SK-N-MC (cell line): ENCODE data around the gene MTCH1.

Experiments used
- DNase-seq: peaks from one replicate; pipeline ENCODE4 v3.0.0-alpha.2; 2011; ENCODE audit warnings: low read depth, low spot score
- H3K27ac ChIP-seq: fragments of 200-600 bp; sonication (generic); 2 replicates; pipeline ENCODE4 v1.5.1; 2016; ENCODE audit warnings: mixed run types
- H3K36me3 ChIP-seq: fragments of 200-600 bp; sonication (generic); 2 replicates; pipeline ENCODE4 v1.6.1; 2017; ENCODE audit warnings: antibody characterized with exemption, low read length, mixed read lengths; ENCODE audit not compliant: insufficient read depth
- H3K4me3 ChIP-seq: fragments of 200-600 bp; sonication (generic); 2 replicates; pipeline ENCODE4 v1.5.1; 2016
- H3K9ac ChIP-seq: fragments of 200-600 bp; sonication (generic); 2 replicates; pipeline ENCODE4 v1.8.0; 2017; ENCODE audit warnings: mixed run types, mixed read lengths; ENCODE audit not compliant: insufficient read length
- H3K9me3 ChIP-seq: fragments of 200-600 bp; sonication (generic); 2 replicates; pipeline ENCODE4 v1.6.1; 2017; ENCODE audit warnings: low read depth, mild to moderate bottlenecking, antibody characterized with exemption, low read length, moderate library complexity, mixed read lengths
- EZH2 ChIP-seq: fragments of 200-600 bp; sonication (generic); IDR thresholded peaks from one replicate; pipeline ENCODE4 v1.6.1; 2017; ENCODE audit warnings: antibody characterized with exemption
- FOXP2 ChIP-seq: optimal IDR thresholded peaks from 2 replicates; pipeline ENCODE3; 2011; ENCODE audit warnings: mild to moderate bottlenecking, moderate library complexity; ENCODE audit not compliant: insufficient read depth; ENCODE audit errors: extremely low read length, control extremely low read depth
- POLR2AphosphoS5 ChIP-seq: IDR thresholded peaks from 2 replicates; pipeline ENCODE4 v1.6.1; 2012; ENCODE audit warnings: mild to moderate bottlenecking, low read depth, low read length, borderline replicate concordance

Gene MTCH1

DNA sequence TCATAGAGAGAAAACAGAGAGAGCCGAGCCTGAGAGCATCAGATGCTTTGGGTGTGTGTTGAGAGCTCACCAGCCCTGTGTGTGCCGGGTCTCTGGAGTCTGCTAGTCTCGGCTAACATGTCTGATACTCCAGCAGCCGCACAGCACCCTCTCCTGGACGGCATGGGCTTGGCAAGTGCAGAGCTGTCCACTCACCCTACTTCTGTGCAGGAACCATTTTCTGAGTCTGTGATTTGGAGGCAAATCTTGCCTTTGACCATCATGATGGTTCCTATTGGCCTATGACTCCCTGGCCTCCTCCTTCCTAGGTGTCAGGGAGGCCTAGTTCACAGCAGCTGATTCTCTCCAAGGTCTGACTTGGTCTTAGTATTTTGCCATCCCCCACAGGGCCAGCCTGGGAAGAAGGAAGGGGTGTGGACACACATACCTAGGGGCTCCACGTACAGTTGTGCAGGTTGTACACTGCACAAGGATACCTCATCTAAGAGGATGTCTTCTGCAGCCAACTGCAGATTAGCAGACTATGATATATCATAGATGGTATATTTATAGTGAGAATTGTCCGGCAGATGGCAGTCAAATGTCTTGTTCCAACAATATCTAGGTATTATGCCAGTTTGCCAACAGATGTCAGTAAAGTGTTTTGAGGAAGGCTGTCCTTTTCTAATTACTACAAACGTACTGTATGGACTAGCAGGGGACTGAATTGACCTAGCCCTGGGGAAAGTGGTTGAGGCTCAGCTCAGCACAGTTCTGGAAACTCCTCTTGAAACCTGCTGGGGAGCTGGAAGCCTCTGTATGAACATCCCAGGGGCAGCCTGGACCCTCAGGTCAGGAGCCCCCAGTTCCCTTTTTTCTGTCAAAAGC lies 32.4 kb upstream of the MTCH1 start:
- H3K9ac ChIP-seq: no peak overlapping the region
- TF ChIP-seq POLR2AphosphoS5: no peak
- no peak for TF ChIP-seq EZH2
- no peak for TF ChIP-seq FOXP2

DNA sequence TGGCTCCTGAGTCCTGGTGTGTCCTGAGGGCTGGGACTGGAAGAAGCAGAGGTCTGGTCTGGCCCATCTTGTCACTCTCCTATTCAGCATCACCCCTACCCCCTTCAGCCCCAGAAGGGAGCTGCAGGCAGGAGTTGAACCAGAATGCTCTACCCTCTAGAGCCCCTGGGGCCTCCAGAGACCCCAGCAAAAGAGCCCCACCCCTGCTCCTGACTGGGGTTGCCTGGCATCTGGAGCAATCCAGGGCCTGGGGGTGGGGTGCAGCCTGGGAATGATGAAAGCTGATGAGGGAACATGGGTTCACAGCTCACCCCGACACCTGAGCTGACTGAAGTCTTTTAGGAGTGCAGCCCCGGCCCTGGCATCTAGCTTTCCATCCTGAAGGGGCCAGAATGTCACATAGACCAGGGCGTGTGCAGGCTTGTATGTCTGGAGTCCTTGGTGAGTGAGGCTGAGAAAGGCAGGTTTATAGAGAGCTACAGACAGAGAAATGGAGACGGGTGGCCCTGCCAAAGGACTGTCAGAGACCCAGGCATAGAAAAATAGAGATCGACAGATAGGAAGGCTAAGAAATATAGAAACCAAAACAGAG lies 31.7 kb upstream of the MTCH1 start:
- H3K4me3 ChIP-seq: no peak overlapping the region
- H3K9ac ChIP-seq: no peak overlapping the region
- no peaks in the 10 kb centered on the region for H3K9me3 ChIP-seq
- no peak for TF ChIP-seq FOXP2
- TF ChIP-seq POLR2AphosphoS5: no peak
- no peak for TF ChIP-seq EZH2
- no peak overlapping the region for H3K27ac ChIP-seq
- H3K36me3 ChIP-seq: no peaks in the 10 kb centered on the region
- DNase-seq: no peak

More for the DNA sequence above, 32.4 kb upstream of the MTCH1 start:
- Histone ChIP-seq H3K36me3 (no peaks in the 10 kb centered on the region), H3K9me3 (no peaks in the 10 kb centered on the region), H3K27ac (no peak overlapping the region), H3K4me3 (no peak overlapping the region)
- peak; percentile 64 for DNase-seq

DNA sequence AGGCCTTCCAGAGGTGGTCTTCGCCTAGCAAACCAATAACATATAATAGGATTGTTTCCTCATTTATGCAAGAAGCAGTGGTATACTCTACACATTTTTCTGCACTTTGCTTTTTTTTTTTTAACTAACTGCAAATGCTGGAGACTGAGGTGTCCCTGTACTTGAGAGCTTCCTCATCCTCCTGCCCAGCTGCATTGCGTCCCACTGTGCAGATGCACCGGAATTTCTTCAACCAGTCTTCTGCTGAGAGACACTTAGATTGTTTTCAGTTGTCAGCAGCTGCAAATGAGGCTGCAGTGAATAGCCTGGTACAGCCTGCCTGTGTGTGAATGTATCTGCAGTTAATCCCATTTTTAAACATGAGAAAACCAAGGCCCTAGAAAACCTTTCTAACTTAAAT lies 31.0 kb upstream of the MTCH1 start:
- Histone ChIP-seq H3K9ac (no peak overlapping the region), H3K4me3 (no peak overlapping the region), H3K36me3 (no peaks in the 10 kb centered on the region), H3K9me3 (no peaks in the 10 kb centered on the region), H3K27ac (no peak overlapping the region)
- TF ChIP-seq EZH2 (no peak), FOXP2 (no peak), POLR2AphosphoS5 (no peak)
- no peak for DNase-seq

DNA sequence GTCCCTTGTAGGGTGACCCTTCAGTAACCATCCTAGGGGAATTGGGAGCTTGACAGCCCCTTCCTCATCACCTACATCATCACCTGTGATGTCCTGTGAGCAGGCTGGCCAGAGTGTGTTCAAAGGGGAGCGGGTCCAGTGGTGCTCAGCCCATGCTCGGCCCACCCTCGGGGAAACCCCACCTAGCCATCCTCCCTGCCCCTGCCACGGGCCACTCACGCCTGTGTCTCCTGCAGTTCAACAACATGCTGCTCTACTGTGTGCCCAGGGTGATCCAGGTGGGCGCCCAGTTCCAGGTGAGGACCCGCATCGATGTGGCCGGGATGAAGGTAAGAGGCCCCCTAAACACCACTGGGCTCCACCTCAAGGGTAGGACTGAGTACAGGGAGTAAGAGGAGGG lies 29.5 kb upstream of the MTCH1 start:
- Histone ChIP-seq H3K36me3 (no peaks in the 10 kb centered on the region), H3K9me3 (no peaks in the 10 kb centered on the region), H3K9ac (no peak overlapping the region), H3K4me3 (no peak overlapping the region), H3K27ac (no peak overlapping the region)
- no peak for DNase-seq
- TF ChIP-seq EZH2 (no peak), POLR2AphosphoS5 (no peak), FOXP2 (no peak)

DNA sequence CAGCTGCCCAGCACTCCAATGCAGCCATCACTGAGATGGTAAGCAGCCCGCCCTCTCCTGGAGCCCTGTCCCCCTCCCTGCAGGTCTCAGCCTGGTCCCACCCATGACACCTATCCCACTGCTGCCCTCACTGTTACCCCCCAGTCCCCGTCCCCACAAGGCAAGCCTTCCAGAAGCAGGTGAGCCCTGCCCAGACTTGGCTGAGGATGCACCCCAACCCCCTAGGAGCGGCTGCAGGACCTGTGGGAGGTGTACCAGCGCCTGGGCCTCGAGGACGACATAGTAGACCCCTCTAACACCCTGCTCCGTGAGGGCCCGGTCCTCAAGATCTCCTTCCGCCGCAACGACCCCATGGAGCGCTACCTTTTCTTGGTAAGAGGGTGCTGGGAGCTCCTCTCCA lies 28.7 kb upstream of the MTCH1 start:
- no peak for DNase-seq
- no peak overlapping the region for H3K4me3 ChIP-seq
- H3K36me3 ChIP-seq: no peaks in the 10 kb centered on the region
- no peak overlapping the region for H3K9ac ChIP-seq
- H3K27ac ChIP-seq: no peak overlapping the region
- TF ChIP-seq EZH2 (no peak), FOXP2 (no peak), POLR2AphosphoS5 (no peak)
- H3K9me3 ChIP-seq: no peaks in the 10 kb centered on the region

DNA sequence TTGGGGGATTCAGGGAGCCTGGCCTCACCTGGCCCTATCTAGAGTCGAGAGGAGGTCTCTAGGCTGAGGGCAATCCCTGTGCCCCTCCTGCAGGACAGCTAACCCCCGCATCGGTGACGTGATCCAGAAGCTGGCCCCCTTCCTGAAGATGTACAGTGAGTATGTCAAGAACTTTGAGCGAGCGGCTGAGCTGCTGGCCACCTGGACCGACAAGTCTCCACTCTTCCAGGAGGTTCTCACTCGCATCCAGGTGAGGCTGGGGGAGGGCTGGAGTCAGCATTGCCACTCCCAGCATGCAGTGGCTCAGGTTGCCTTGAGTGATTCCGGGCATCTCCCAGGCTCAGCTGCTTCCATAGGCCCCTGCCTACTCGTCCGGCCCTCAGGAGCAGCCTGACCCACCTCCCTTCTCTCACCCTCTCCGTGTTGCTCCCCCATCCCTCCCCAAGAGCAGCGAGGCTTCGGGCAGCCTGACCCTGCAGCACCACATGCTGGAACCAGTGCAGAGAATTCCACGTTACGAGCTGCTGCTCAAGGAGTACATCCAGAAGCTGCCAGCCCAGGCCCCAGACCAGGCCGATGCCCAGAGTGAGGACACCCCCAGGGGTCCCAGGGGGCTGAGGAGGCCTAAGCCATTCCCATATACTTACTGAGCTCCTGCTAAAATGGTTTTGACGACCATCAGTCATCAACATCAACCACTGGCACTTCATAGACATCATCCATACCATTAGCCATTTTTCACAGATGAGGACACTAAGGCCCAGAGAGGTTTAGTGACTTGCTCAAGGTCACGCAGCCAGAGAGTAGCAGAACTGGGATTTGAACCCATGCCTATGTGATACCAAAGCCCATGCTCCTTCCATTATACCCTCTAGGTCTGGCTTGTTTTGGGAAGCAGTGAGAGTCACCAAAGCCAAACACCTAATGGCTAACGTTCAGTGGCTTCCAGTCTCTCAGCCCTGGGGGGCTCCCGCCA lies 27.8 kb upstream of the MTCH1 start:
- no peak for DNase-seq
- Histone ChIP-seq H3K4me3 (no peak overlapping the region), H3K9me3 (no peaks in the 10 kb centered on the region), H3K27ac (no peak overlapping the region), H3K9ac (no peak overlapping the region), H3K36me3 (no peaks in the 10 kb centered on the region)
- TF ChIP-seq POLR2AphosphoS5 (no peak), EZH2 (no peak), FOXP2 (no peak)

DNA sequence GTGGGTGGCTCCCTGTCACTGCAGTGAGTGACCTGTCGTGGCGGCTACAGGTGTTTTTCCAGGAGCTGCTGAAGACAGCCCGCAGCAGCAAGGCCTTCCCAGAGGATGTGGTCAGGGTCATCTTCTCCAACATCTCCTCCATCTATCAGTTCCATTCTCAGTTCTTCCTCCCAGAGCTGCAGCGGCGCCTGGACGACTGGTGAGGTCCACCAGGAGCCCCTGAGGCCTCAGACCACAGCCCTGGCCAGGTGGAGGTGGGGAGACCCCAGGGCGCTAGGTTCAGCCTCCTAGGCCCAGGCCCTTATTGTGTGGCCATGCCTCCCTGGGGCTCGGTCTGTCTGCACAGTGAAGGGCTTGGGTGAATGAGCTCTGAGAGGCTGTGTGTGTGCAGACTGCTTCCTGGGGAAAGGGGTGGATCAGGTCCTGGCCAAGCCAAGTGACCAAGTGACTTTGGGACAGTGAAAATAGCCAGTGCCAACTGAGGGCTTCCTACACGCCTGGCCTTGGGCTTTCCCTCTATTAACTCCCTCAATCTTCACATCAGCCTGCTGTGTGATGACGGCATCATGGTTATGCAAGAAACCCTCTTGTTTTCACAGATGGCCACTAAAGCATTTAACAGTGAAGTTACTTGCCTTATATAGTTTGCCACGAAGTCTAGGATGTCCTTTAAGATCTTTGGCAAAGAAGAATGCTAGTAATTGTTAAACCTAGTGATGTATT lies 25.8 kb upstream of the MTCH1 start:
- DNase-seq: no peak
- no peak overlapping the region for H3K9ac ChIP-seq
- H3K9me3 ChIP-seq: no peaks in the 10 kb centered on the region
- TF ChIP-seq POLR2AphosphoS5 (no peak), FOXP2 (no peak), EZH2 (no peak)
- H3K36me3 ChIP-seq: no peaks in the 10 kb centered on the region
- H3K4me3 ChIP-seq: no peak overlapping the region
- no peak overlapping the region for H3K27ac ChIP-seq

DNA sequence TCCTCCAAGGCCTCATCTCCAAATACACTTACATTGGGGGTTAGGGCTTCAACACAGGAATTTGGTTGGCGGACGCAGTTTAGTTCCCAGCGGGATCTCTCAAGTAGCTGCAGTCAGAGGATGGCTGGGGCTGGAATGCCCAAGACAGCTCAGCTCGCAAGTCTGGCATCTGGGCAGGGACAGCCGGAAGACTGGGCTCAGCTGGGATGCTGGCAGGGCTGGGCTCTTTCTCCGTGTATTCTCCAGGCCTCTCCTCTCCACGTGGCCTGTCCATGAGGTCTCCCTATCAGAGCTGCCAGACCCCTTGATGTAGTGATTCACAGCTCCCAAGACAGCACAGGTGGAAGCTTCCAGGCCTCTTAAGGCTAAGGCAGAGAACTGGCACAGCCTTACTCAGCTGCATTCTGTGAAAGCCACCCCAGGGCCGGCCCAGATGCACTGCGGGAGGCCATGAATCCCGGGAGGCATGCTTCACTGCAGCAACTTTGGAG lies 24.5 kb upstream of the MTCH1 start:
- Histone ChIP-seq H3K4me3 (no peak overlapping the region), H3K9me3 (no peaks in the 10 kb centered on the region), H3K36me3 (no peaks in the 10 kb centered on the region), H3K27ac (no peak overlapping the region), H3K9ac (no peak overlapping the region)
- no peak for TF ChIP-seq FOXP2
- no peak for TF ChIP-seq EZH2
- no peak for TF ChIP-seq POLR2AphosphoS5
- DNase-seq: no peak
